Right cardiac atrium (tissue), 5 donors: ENCODE data around the gene ARIH2. TPM values are rescaled to one million over a fixed set of nuclear protein-coding genes. Genes with fewer than 3 reads are reported as not detected.
"Not testable (repeated sequence)": the region's sequence is repeated elsewhere in the genome, so short reads cannot be mapped to it uniquely, and the experiment has no call there.

Source experiments
- ATAC-seq, 2 donors: fragments of 200-7000 bp; cut with Tn5 transposase; one replicate each; pipeline versions ENCODE4 v1.8.0 to v1.9.1; 2020; ENCODE audit warnings: moderate library complexity in 2 of 2, mild to moderate bottlenecking in 1 of 2
- DNase-seq, 3 donors: peaks; one replicate each; pipeline ENCODE4 v3.0.0-alpha.2; 2020
- H3K27ac ChIP-seq: one replicate; pipeline ENCODE4 v1.5.1; 2013; ENCODE audit warnings: mild to moderate bottlenecking, low read length, control low read depth, moderate library complexity
- H3K27me3 ChIP-seq: one replicate; pipeline ENCODE4 v1.6.1; 2013; ENCODE audit not compliant: control insufficient read depth, insufficient read depth
- H3K4me1 ChIP-seq: one replicate; pipeline ENCODE4 v1.6.1; 2013; ENCODE audit warnings: low read length; ENCODE audit not compliant: control insufficient read depth, insufficient read depth
- H3K4me3 ChIP-seq: one replicate; pipeline ENCODE4 v1.5.1; 2013; ENCODE audit warnings: low read length, control low read depth
- H3K9me3 ChIP-seq: one replicate; pipeline ENCODE4 v1.6.1; 2013; ENCODE audit warnings: low read length; ENCODE audit not compliant: control insufficient read depth
- WGBS: extraction: QIAGEN DNeasy Blood & Tissue Kit; methylation state at CpG from one replicate; pipeline ENCODE4 v1.1.7; 2013; 5-methylcytosine and 5-hydroxymethylcytosine counted together
- intact Hi-C, 4 donors: fragments of 100-400 bp; cut with DNase I; formaldehyde crosslinking; loops; one replicate each; pipeline versions ENCODE4 v1.11.0 to v1.14.0; 2022 to 2023
- polyA plus RNA-seq: library from polyadenylated mRNA; stranded (reverse); fragments of 200-250 nt; gene quantifications from one replicate; pipeline ENCODE4 v1.2.3, GENCODE V29; 2013
- total RNA-seq, 4 donors: library from RNA; stranded (reverse); fragmentation: NEBNext Ultra II Directional; extraction: Animal tissue kit (Norgen Biotek cat#: 25700); gene quantifications; one replicate each; pipeline ENCODE4 v1.2.1, GENCODE V29; 2021
- donor health status: healthy with polysubstance abuse.
- donor health status: DM: no; HTN: yes; CAD: no.
- donor health status: DM: no; HTN: no; CAD: no.
- donor health status: DM: no; HTN: yes; CAD: no; lungs with severe emphysema.
- donor health status: DM: yes; HTN: yes; CAD: no.

The ARIH2 gene
- total and polyA plus RNA-seq, 5 donors: 62.2 to 122 (median 96.5) TPM

DNA sequence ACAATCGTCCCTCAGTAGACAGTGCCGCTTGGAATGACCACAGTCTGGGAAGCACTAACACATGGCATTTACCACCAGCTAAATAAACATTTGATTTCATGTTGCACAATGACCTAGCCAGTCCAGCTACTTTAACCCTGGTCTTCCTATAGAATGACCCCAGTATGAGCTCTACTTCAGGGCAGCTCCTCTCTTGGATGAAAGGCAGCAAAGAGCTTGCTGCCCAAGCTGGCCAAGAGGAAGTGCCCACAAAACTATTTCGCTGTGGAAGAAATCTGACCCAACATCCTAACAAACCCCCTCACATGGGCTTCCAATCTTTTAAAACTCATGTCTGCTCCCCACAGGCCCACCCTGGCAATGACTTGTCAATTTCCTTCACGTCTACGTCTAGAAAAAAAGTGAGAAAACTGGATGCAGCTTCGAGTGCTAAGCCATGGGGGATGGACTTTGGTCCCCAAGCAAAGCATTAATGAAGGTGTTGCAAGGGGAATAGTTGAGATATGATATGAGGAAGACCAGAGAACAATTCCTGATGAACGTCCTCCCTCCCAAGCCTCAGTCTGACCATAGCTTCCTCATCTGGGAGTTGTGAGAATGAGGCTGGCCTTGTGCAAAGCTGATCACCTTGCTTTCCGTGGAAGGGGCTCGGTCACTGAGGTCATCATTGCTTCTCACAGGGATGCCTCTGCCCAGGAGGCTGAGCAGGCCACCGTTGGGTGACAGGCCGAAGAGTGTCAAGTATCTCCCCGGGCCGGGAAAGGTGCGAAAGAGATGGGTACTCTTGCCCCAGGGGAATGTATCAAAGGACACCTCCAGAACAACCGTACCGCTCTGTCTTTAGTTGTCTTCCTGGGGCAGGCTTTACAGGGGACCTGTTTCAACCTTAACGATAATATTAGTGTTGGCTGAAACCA is 20.9 kb upstream of the ARIH2 start:
- no peaks in the 10 kb centered on the region for H3K9me3 ChIP-seq
- no peaks in the 10 kb centered on the region for H3K27me3 ChIP-seq
- DNase-seq (no peak), ATAC-seq (peak; percentile 3 to 26)
- intact Hi-C loops: no loop called here
- 43% methylated on average over 17 of the region's 17 CpGs for WGBS
- H3K4me1 ChIP-seq: peaks cover 7% of the 10 kb centered on the region
- peak overlapping the region; percentile 48 for H3K4me3 ChIP-seq
- peak overlapping the region; percentile 48 for H3K27ac ChIP-seq

DNA sequence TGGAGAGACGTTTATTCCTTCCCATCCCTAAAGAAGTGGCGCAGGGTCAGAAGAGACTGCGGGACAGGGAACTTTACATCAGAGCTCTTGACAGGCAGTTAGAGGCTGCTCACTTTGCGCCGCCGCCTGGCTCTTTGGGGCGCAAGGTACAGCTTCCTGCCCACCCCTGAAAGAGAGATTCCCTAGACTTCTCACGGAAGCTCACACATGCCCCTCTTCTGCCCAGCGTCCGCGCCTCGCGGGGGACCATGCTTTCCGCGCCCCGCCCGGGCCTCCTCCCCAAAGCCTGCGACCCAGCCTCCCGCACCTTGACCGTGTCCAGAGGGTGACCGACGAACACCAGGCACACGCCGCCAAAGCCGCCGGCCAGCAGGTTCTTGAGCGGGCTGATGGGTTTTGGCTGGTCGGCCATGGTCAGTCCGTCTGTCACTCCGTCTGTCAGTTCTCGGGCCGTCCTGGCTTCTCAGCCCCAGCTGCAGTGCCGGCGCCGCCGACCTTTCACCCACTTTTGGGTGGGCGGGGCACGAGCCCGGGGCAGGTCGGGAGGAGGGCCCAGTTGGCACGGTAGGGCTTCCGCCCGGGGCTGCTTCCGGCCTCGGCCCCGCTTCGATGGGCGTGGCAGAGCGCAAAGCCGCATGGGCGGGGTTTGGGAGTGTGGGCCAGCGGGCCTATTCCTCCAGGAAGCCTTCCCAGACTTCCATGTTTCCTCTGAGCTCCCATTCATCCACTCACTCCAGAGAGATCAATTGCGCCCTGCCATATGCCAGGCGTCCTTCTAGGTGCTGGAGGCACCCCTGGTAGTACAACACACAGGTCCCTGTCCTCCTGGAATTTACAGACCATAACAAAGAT is 20.0 kb upstream of the ARIH2 start, which contains the start of gene SLC25A20:
TSS of gene SLC25A20 (minus strand) at position 500 of the 852 bp plus-strand sequence. CDS start at position 412, 88 bp downstream.
- Histone ChIP-seq H3K9me3 (no peaks in the 10 kb centered on the region), H3K4me1 (peaks cover 7% of the 10 kb centered on the region), H3K27me3 (no peaks in the 10 kb centered on the region), H3K4me3 (peak within 1 kb of the TSS; percentile 48), H3K27ac (peak within 1 kb of the TSS; percentile 48)
- intact Hi-C loops: no loop called here
- ATAC-seq (peak; percentile 98 to 99), DNase-seq (peak; percentile 95 to 98 (median 97))
- 3% methylated on average over 54 of the region's 54 CpGs for WGBS

DNA sequence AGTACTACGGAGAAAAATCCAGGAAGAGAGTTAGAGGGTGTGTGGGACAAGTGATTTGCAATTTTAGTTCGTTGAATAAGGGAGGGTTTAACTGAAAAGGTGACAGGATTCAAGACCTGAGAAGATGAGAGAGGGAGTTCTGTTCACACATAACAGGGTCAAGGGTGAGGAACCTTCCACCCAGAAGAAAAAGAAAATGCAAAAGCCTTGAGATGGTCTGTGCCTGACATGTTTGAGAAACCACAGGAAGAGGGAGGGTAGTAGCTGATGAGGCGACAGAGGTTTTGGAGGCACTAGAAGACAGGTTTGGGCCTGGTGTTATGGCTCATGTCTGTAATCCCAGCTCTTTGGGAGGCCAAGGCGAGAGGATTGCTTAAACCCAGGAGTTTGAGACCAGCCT is 19.4 kb upstream of the ARIH2 start:
- Histone ChIP-seq H3K27ac (peak overlapping the region; percentile 22), H3K27me3 (no peaks in the 10 kb centered on the region), H3K4me3 (peak overlapping the region; percentile 48), H3K9me3 (no peaks in the 10 kb centered on the region), H3K4me1 (peaks cover 7% of the 10 kb centered on the region)
- DNase-seq (no peak), ATAC-seq (no peak)
- 80% methylated on average over 4 of the region's 4 CpGs for WGBS
- intact Hi-C loops: no loop called here

DNA sequence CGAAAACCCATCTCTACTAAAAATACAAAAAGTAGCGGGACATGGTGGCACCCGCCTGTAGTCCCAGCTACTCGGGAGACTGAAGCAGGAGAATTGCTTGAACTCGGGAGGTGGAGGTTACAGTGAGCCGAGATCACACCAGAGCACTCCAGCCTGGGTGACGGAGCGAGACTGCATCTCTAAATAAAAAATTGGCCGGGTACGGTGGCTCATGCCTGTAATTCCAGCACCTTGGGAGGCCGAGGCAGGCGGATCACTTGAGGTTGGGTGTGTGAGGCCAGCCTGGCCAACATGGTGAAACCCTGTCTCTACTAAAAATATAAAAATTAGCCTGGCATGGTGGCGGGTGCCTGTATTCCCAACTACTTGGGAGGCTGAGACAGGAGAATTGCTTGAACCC is 11.6 kb upstream of the ARIH2 start:
- H3K27ac ChIP-seq, ATAC-seq, H3K9me3 ChIP-seq, DNase-seq, intact Hi-C loops, H3K4me1 ChIP-seq, H3K4me3 ChIP-seq, H3K27me3 ChIP-seq: not testable (repeated sequence)
- 93% methylated on average over 13 of the region's 13 CpGs for WGBS

DNA sequence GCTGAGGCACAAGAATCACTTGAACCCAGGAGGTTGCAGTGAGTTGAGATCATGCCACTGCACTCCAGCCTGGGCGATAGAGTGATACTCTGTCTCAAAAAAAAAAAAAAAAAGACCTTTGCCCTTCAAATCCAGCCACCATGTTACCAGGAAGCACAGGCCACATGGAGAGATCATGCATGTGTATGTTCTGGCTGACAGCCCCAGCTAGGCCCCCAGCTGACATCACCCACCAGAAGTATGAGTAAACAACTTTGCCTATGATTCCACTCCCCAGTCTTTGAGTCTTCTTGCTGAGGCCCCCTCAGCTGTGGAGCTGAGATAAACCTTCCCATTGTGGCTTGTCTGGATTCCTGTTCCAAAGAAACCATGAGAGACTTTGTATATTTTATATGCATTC is 3.3 kb upstream of the ARIH2 start:
- intact Hi-C loops: no loop called here
- DNase-seq (no peak), ATAC-seq (no peak)
- no peaks in the 10 kb centered on the region for H3K4me1 ChIP-seq
- H3K4me3 ChIP-seq: no peak overlapping the region
- 80% methylated on average over 1 of the region's 1 CpG for WGBS
- H3K27me3 ChIP-seq: no peaks in the 10 kb centered on the region
- H3K9me3 ChIP-seq: no peaks in the 10 kb centered on the region
- no peak overlapping the region for H3K27ac ChIP-seq

DNA sequence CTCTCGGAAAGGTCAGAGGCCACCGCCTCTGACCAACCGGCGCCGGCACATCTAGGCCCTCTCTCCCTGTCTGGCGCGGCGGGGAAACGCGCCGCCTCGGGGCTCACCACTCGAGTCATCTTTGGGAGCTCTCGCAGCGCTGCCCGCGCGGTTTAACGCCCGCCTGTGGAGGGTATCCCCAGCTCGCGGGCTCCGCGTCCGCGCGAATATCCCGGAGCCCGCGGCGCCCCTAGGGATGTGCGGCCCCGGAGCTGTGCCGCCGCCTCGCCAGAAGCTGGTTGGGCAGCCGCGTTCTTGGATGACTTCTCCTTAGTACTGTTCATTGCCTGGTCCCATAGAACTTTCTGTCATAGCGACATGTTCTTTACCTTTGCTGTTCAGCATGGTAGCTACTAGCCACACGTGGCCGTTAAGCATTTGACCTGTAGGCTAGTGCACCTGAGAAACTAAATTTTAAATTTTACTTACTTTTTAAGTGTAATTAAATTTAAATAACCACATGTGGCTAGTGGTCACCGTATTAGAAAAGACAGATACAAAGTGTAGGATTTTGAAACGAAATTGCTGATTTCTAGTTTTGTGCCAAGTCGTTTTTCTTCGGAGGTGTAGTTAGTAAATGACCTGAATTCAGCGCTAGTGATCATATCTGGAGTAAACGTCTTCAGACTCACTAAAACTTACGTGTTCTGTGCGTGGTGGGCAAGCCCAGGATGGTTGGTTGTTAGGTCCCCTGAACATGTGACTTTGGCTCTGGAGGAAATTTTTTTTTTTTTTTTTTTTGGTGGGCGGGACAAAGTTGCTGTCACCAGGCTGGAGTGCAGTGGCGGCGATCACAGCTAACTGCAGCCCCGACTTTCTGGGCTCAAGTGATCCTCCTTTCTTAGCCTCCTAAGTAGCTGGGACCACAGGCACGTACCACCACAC is 835 bp downstream of the ARIH2 start:
- Histone ChIP-seq H3K4me1 (no peaks in the 10 kb centered on the region), H3K4me3 (peak overlapping the region; percentile 84), H3K27ac (peak overlapping the region; percentile 99), H3K27me3 (no peaks in the 10 kb centered on the region), H3K9me3 (no peaks in the 10 kb centered on the region)
- WGBS: under 1% methylated on average over 54 of the region's 54 CpGs
- DNase-seq (peak; percentile 55 to 84 (median 61)), ATAC-seq (peak; percentile 51 to 63)
- intact Hi-C loops: no loop called here

DNA sequence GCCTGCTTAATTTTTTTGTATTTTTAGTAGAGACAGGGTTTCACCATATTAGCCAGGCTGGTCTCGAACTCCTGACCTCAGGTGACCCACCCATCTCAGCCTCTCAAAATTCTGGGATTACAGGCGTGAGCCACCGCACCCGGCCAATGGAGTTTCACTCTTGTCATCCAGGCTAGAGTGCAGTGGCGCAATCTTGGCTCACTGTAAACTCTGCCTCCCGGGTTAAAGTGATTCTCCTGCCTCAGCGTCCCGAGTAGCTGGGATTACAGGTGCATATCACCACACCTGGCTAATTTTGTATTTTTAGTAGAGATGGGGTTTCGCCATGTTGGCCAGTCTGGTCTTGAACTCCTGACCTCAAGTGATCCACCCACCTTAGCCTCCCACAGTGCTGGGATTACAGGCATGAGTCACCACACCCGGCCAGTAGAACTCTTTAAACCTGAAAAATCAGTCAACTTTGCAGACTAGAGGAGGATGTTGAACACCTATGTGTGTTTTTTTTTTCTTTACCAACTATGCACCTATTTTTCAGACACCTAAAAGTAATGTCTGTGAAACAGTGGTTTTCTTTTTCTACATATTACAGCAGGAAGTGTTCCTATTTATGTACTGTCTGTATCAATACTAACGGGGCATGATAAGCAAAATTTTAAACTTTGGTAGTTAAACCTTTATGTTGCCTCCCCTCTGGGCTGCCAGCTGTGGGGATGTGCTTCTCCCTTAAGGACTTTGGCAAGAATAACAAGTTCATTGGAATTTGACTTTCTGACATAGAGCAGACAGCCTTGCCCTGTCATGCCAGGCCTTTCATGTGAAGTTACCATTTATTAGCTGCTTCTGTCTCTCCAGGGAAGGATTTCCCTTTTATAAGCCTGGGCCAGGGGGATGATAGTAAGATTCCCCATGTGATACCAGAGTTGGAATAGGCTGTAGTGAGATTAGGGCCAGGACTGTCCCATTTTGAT is 8.1 kb downstream of the ARIH2 start:
- H3K9me3 ChIP-seq: no peaks in the 10 kb centered on the region
- H3K27me3 ChIP-seq: no peaks in the 10 kb centered on the region
- H3K4me3 ChIP-seq: no peak overlapping the region
- H3K4me1 ChIP-seq: peaks cover 4% of the 10 kb centered on the region
- H3K27ac ChIP-seq: peak overlapping the region; percentile 95
- peak; percentile 19 to 62 for ATAC-seq
- peak in 1 of 3 donors; percentile 38 for DNase-seq
- WGBS: 86% methylated on average over 11 of the region's 11 CpGs
- intact Hi-C loops: no loop called here

DNA sequence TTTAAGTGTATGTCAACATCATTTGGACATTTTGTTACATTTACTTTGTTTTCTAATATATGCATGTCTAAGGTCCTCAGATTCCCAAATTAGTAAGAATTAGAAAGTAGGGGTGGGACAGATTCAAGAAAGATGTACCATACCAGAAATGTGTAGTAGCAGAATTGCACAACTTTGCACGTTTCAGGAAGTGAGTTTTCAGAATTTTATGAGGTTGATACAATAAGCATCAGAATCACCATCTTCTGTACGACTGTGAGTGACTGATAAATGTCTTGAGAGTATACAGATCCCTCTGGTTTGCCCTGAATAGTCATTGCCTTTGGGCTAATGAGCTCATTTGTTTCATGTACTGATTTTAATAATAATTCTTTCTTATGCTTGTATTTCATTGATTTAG is 9.3 kb downstream of the ARIH2 start:
- Histone ChIP-seq H3K27me3 (no peaks in the 10 kb centered on the region), H3K27ac (no peak overlapping the region), H3K9me3 (no peaks in the 10 kb centered on the region), H3K4me1 (peaks cover 4% of the 10 kb centered on the region), H3K4me3 (no peak overlapping the region)
- WGBS: 34% methylated on average over 2 of the region's 2 CpGs
- ATAC-seq: no peak
- intact Hi-C loops: no loop called here
- DNase-seq: no peak

DNA sequence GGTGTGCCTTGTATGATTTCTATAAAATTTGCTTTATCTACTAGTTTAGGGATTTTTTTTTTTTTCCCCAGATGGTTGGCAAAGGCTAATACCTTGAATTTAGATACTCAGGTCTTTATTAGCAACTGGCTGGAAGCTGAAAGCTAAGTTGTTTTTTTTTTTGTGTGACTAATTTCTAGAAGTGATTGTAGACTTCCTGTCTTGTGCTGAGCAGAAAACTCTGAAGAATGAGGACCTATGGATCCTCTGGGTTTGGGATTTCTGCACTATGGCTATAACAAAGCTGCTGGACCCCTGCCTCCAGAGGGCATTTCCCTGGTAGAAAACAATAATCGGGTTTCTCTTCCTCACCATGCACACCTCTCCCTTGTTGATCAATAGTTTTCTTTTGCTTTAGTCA is 10.0 kb downstream of the ARIH2 start:
- H3K4me3 ChIP-seq: no peak overlapping the region
- intact Hi-C loops: no loop called here
- no peaks in the 10 kb centered on the region for H3K27me3 ChIP-seq
- WGBS: 70% methylated on average over 1 of the region's 1 CpG
- ATAC-seq (peak in 1 of 2 donors; percentile 21), DNase-seq (no peak)
- H3K9me3 ChIP-seq: no peaks in the 10 kb centered on the region
- no peak overlapping the region for H3K27ac ChIP-seq
- peaks cover 4% of the 10 kb centered on the region for H3K4me1 ChIP-seq
